Heart left ventricle (tissue), 16 donors: Measurements from ENCODE around the gene OBI1. TPM values are rescaled to one million over a fixed set of nuclear protein-coding genes. Genes with fewer than 3 reads are reported as not detected.

Experiments used
- ATAC-seq, 4 donors: fragments of 200-7000 bp; cut with Tn5 transposase; one replicate each; pipeline ENCODE4 v1.9.1; 2020 to 2022; ENCODE audit warnings: moderate library complexity in 4 of 4, mild to moderate bottlenecking in 3 of 4, moderate number of reproducible peaks in 1 of 4
- DNase-seq, 5 donors: peaks; one replicate each; pipeline ENCODE4 v3.0.0-alpha.2; 2020
- H3K27ac ChIP-seq, 12 donors: fragments of 200-600 bp; sonication (generic) in 4 of 12; one replicate each; pipeline versions ENCODE4 v1.5.0 to v1.8.0; 2016 to 2022; ENCODE audit warnings: mild to moderate bottlenecking in 2 of 12
- H3K27me3 ChIP-seq, 9 donors: fragments of 200-600 bp; sonication (generic) in 2 of 9; one replicate each; pipeline versions ENCODE4 v1.5.1 to v1.8.0; 2016 to 2022; ENCODE audit warnings: mild to moderate bottlenecking in 3 of 9
- H3K36me3 ChIP-seq, 9 donors: fragments of 200-600 bp; sonication (generic) in 2 of 9; one replicate each; pipeline versions ENCODE4 v1.5.0 to v1.8.0; 2018 to 2022; ENCODE audit warnings: mild to moderate bottlenecking in 2 of 9
- H3K4me1 ChIP-seq, 12 donors: fragments of 200-600 bp; sonication (generic) in 4 of 12; one replicate each; pipeline versions ENCODE4 v1.5.0 to v1.8.0; 2016 to 2022; ENCODE audit warnings: mild to moderate bottlenecking in 3 of 12
- H3K4me3 ChIP-seq, 12 donors: fragments of 200-600 bp; sonication (generic) in 4 of 12; one replicate each; pipeline versions ENCODE4 v1.5.0 to v1.8.0; 2017 to 2022; ENCODE audit warnings: mild to moderate bottlenecking in 9 of 12, moderate library complexity in 4 of 12
- H3K9me3 ChIP-seq, 12 donors: fragments of 200-600 bp; sonication (generic) in 4 of 12; one replicate each; pipeline versions ENCODE4 v1.5.0 to v1.8.0; 2016 to 2022; ENCODE audit warnings: mild to moderate bottlenecking in 1 of 12
- CTCF ChIP-seq, 12 donors: fragments of 200-600 bp; sonication (generic) in 4 of 12; IDR thresholded peaks; one replicate each; pipeline versions ENCODE4 v1.5.0 to v1.8.0; 2018 to 2022; ENCODE audit warnings: antibody characterized with exemption in 12 of 12, mild to moderate bottlenecking in 5 of 12
- POLR2A ChIP-seq, 2 donors: fragments of 450-650 bp; IDR thresholded peaks; one replicate each; pipeline ENCODE4 v1.6.1; 2017; ENCODE audit warnings: antibody characterized with exemption in 2 of 2, mild to moderate bottlenecking in 2 of 2, moderate library complexity in 2 of 2
- WGBS, 4 donors: extraction: QIAGEN DNeasy Blood & Tissue Kit in 2 of 4; methylation state at CpG; one replicate each; pipeline versions ENCODE4 v1.1.5 to v1.1.7; 2013 to 2018; 5-methylcytosine and 5-hydroxymethylcytosine counted together
- intact Hi-C, 10 donors: fragments of 100-400 bp; cut with DNase I; formaldehyde crosslinking; loops; one replicate each; pipeline versions ENCODE4 v1.11.1 to v1.14.2; 2022
- polyA plus RNA-seq, 2 donors: library from polyadenylated mRNA; stranded (reverse); fragments of 200-250 nt; gene quantifications; one replicate each; pipeline ENCODE4 v1.2.3, GENCODE V29; 2013
- total RNA-seq, 9 donors: library from RNA; depleted of rRNA in 2 of 9; stranded (reverse); fragments of >200 nt in 2 of 9; fragmentation: NEBNext Ultra II Directional in 3 of 9; extraction: Animal tissue kit (Norgen Biotek cat#: 25700) in 3 of 9; gene quantifications; one replicate each; pipeline versions ENCODE4 v1.1.0 to v1.2.4, GENCODE V29; 2016 to 2023
- donor health status: ischemic (EF 13 %, LVEDD 7.1; RV severe dilation, severe dysfunction).
- donor health status: healthy with polysubstance abuse.
- donor health status: DM: no; HTN: yes; CAD: no.
- donor health status: DM: no; HTN: no; CAD: no.
- donor health status: ischemic (EF 25% LVEDD 6.9; RV normal size, moderate dysfunction).
- donor health status: ischemic (EF 25% LVEDD 5.7; RV mildly dilated, moderate dysfunction).
- donor health status: healthy.
- donor health status: DM: yes; HTN: yes; CAD: no.
- donor health status: ischemic (EF 35%, LVEDD 5.7; RV mildly dilated, moderate dysfunction).
- donor health status: nonischemic (EF 11% LVEDD 7.7; RV severe dilation, severe dysfunction).
- donor health status: DM: yes; HTN: yes; CAD: no.
- donor health status: PGD.
- donor health status: ischemic (EF 29% LVEDD 5.4; RV normal size, mild dysfunction).
- donor health status: nonischemic (EF 23%, LVEDD 6.1; RV moderate dilation, normal function).

The OBI1 gene
- total and polyA plus RNA-seq, 11 donors = 2.4 to 12.3 (median 9.7) TPM

GRCh38 chr13:78610381-78610883, 48.5 kb downstream of the OBI1 start:
- peaks cover 0 to 10% (median 3%) of the 10 kb centered on the region in 9 donors for H3K36me3 ChIP-seq
- DNase-seq (no peak), ATAC-seq (no peak)
- peaks cover 41 to 71% (median 50%) of the 10 kb centered on the region in 9 donors for H3K27me3 ChIP-seq
- intact Hi-C loops = no loop called here
- peaks cover 0 to 36% (median 20%) of the 10 kb centered on the region in 12 donors for H3K4me1 ChIP-seq
- H3K4me3 ChIP-seq = no peak overlapping the region
- no peaks in the 10 kb centered on the region for H3K9me3 ChIP-seq
- TF ChIP-seq POLR2A (IDR thresholded peaks at IDR 0.05) = no peak
- H3K27ac ChIP-seq = no peak overlapping the region
- 63 to 76% (median 65%) methylated on average over 4 of the region's 4 CpGs for WGBS, 4 donors

- DNase-seq (no peak), ATAC-seq (peak in 3 of 4 donors; percentile 56 to 60 (median 56))
- TF ChIP-seq POLR2A (IDR thresholded peaks at IDR 0.05) (no peak), CTCF (IDR thresholded peaks at IDR 0.05) (no peak)
- Histone ChIP-seq H3K27me3 (peaks cover 49 to 79% (median 58%) of the 10 kb centered on the region in 9 donors), H3K36me3 (peaks cover 0 to 5% (median 0%) of the 10 kb centered on the region in 9 donors), H3K4me1 (peaks cover 0 to 36% (median 20%) of the 10 kb centered on the region in 12 donors), H3K9me3 (no peaks in the 10 kb centered on the region), H3K27ac (no peak overlapping the region), H3K4me3 (peak overlapping the region; percentile 26 to 61 (median 53))
- 17 to 36% (median 25%) methylated on average over 32 to 33 of the region's 33 CpGs for WGBS, 4 donors
- intact Hi-C loops = loop anchor here in 7 of 10 donors (5.0 to 10.0 kb wide), 4 partner anchors 43 to 53 kb away; partner anchors contain the start of gene OBI1 (in 5 of the 7)
Measured at GRCh38 chr13:78609464-78610205, 49.3 kb downstream of the OBI1 start.

GRCh38 chr13:78608688-78609463, 50.1 kb downstream of the OBI1 start:
- intact Hi-C loops = loop anchor here in 7 of 10 donors (5.0 to 10.0 kb wide), 4 partner anchors 43 to 53 kb away; partner anchors contain the start of gene OBI1 (in 5 of the 7)
- WGBS, 4 donors = 1 to 2% (median 1%) methylated on average over 40 to 54 of the region's 54 CpGs
- peak in 3 of 4 donors; percentile 13 to 45 (median 38) for ATAC-seq

More at GRCh38 chr13:78608688-78609463, 50.1 kb downstream of the OBI1 start:
- Histone ChIP-seq H3K4me3 (peak overlapping the region; percentile 26 to 61 (median 53)), H3K36me3 (no peaks in the 10 kb centered on the region), H3K27ac (no peak overlapping the region), H3K4me1 (peaks cover 0 to 39% (median 20%) of the 10 kb centered on the region in 12 donors), H3K27me3 (peaks cover 54 to 85% (median 64%) of the 10 kb centered on the region in 9 donors), H3K9me3 (no peaks in the 10 kb centered on the region)
- no peak for DNase-seq
- TF ChIP-seq POLR2A (IDR thresholded peaks at IDR 0.05) (no peak), CTCF (IDR thresholded peaks at IDR 0.05) (no peak)
